Lower leg skin (tissue), 3 donors: ENCODE data around the gene DUSP10.

ENCODE experiments used
- POLR2A ChIP-seq, 2 donors: fragments of 450-650 bp; IDR thresholded peaks; one replicate each; pipeline ENCODE4 v1.6.1; 2016 to 2017; ENCODE audit warnings: antibody characterized with exemption in 2 of 2, mild to moderate bottlenecking in 1 of 2, moderate library complexity in 1 of 2
- TF ChIP-seq, protein P1 (sequence below), 3 donors: fragments of 450-650 bp; IDR thresholded peaks; one replicate each; pipeline ENCODE4 v1.5.1; 2016; ENCODE audit warnings: antibody characterized with exemption in 3 of 3, mild to moderate bottlenecking in 3 of 3, moderate library complexity in 2 of 3

DNA sequence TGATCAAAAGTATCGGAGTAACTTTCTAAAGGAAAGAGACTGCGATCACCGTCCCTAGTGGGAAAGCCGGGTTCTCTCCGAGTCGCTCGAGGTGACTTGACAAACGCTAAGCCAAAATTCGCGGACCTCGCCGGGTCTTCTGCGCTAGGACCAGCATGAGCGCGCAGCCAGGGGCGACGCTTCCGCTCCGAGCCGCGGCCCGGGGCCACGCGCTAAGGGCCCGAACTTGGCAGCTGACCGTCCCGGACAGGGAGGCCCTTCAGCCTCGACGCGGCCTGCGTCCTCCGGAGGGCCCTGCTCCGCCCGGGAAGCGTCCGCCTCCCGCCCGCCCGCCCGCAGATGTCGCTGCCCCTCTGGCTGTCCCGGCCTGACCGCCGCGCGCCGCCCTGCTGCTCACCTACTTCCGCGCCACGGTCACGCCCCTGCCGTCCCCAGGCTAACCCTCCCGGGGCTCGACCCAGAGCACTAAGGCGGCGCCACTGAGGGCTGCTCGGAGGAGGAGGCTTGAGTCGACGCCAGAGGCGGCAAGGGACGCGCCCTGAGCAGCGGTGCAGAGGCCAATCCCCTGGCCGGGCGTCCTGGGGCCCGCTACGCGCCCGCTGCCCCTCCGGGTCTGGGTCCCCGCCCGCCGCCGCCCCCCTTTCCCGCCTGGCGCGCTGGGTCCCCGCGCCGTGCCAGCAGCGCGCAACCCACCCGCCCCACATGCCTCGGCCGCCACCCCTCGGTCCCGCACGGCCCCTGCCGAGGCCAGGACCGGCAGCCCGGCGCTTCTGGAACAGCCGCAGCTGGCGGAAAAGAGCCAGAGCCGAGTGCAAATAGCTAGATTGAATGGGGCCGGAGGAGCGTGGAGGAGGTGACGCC, 896 bp upstream of the DUSP10 start:
- TF ChIP-seq, protein P1, sequence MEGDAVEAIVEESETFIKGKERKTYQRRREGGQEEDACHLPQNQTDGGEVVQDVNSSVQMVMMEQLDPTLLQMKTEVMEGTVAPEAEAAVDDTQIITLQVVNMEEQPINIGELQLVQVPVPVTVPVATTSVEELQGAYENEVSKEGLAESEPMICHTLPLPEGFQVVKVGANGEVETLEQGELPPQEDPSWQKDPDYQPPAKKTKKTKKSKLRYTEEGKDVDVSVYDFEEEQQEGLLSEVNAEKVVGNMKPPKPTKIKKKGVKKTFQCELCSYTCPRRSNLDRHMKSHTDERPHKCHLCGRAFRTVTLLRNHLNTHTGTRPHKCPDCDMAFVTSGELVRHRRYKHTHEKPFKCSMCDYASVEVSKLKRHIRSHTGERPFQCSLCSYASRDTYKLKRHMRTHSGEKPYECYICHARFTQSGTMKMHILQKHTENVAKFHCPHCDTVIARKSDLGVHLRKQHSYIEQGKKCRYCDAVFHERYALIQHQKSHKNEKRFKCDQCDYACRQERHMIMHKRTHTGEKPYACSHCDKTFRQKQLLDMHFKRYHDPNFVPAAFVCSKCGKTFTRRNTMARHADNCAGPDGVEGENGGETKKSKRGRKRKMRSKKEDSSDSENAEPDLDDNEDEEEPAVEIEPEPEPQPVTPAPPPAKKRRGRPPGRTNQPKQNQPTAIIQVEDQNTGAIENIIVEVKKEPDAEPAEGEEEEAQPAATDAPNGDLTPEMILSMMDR (IDR thresholded peaks at IDR 0.05): no peak
- no peak for TF ChIP-seq POLR2A (IDR thresholded peaks at IDR 0.05)
